Activated CD4-positive, CD25-positive, alpha-beta regulatory T cell treated with anti-CD3 and anti-CD28 coated beads, Interleukin-2, amount 50 U/mL, for 24 hours (primary cell): ENCODE data around the gene ADRA2B.
"Not testable (repeated sequence)": the region's sequence is repeated elsewhere in the genome, so short reads cannot be mapped to it uniquely, and the experiment has no call there.

ENCODE experiments used
- ATAC-seq, 2 donors: fragments of 150-1000 bp; cut with Tn5 transposase; one replicate each; pipeline ENCODE4 v1.10.0; 2021; ENCODE audit warnings: mild to moderate bottlenecking in 1 of 2, moderate library complexity in 1 of 2

Gene ADRA2B

DNA sequence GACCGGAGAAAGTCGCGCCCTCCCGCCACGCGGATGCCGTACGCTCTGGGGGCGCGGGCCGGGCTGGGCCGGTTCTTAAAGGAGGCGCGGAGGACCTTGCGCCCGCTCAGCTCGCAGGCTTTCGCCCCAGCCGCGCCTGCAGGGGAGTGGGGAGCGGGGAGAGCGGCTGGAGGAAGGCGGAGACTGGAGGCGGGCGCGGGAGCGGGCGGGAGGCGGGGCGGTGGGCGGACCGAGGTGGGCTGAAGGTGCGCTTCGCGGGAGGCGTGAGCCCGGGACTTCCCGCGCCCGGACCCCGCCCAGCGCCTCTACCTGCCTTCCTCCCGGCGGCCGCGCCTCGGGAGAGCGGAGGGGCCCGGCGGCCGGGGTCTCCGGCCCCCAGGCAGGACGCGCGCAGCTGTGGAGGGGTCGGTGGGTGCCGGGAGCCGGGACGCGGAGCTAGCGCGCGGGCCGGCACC is at the start of gene ADRA2B:
ADRA2B (minus strand) TSS at position 148 of the 455 bp plus-strand sequence. CDS start 422 bp downstream, outside the sequence.
- ATAC-seq, result peak; percentile 75 to 76

DNA sequence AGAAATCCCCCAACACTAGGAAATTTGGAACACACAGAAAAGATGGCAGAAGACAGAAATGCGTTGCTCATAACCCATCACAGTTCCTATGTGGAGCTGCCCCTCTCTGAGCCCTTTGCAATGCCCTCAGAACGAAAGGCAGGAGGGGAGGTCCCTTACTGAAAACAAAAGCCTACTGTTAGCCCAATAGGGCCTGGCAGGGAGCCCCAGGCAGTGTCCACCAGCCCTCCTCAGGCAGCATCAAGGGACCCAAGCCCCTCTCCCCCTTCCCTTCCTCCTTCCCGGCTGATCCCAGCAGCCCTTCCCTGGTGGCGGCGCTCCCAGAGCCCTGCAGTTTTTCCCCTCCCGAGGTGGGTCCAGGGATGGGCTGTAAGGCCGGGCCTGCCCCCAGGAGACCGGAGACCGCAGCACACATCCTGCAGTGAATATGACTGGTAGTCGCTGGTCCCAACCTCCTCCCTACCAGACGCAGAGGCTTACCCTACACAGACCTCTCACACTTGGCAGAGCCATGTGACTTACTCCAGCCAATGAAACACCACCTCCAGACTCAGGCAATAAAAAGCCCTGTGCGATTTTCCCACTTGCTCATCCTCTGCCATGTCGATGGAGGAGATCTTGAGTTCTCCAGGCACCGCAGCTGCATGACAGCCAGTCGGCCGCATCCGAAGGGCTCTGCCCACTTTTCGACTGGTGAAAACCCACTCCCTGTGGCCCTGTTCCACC is 48.3 kb upstream of the ADRA2B start:
- ATAC-seq, result peak; percentile 86 to 87

DNA sequence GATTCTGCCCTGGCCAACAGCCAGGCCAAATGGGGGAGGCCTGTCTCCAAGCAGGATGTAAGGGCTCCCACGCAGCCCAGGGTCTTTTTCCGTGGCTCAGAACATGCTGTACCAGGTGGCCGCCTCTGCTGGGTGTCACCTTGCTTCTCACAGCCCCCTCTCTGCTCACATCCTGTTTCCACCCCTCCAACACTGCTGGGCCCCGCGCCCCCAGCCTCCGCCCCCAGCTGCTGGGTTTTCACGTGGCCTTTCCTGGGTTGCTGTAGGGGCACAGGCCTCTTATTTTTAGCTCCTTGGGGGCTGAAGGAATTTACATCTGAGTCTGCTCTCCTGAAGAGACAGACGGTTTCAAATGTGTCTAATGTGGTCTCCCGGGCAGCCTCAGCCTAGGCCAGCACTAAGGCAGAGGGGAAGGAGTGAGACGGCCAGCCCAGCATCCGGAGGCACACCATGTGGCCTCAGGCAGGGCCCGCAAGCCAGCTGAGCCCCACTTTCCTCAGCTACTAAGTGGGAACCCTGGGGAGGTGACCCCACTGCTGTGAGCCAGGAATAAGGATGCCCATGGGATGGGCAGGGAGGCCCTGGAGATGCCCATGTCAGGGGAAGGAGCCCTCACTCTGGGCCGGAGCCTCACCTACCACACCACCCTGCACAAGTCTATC is 47.5 kb upstream of the ADRA2B start:
- ATAC-seq, result peak; percentile 60 to 63

DNA sequence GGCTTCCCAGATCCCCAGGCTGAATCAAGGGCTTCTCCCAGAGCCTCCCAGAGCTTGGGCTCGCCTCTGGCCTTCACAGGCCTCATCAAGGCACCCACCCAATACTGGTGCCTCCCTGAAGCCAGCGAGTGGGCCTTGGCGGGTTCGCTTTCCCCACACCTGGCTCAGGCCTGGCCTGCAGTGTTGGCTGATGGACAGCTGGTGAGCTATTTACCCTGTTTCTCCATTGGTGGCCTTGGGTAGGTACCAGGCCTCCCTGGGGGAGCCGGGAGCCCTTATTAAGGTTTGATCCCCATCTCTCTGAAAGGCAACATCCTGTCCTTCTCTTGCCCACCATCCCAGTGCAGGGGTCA is 47.0 kb upstream of the ADRA2B start:
- no peak for ATAC-seq

DNA sequence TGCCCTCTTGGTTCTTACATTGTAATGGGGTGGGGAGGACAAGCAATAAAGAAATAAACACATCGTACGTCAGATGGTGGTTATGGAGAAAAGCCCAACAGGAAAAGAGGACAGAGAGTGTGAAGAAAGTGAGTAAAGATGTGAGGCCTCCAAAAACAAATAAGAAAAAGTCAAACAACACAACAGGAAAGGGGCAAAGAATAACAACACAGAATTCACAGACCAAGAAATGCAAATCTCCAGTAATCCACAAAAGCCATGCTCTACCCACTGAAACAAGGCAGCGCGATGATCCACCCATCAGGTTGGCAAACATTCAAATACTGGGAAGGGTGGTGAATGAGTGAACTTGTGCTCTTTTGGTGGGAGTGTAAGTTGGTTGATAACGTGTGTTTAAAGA is 45.5 kb upstream of the ADRA2B start:
- no peak for ATAC-seq

DNA sequence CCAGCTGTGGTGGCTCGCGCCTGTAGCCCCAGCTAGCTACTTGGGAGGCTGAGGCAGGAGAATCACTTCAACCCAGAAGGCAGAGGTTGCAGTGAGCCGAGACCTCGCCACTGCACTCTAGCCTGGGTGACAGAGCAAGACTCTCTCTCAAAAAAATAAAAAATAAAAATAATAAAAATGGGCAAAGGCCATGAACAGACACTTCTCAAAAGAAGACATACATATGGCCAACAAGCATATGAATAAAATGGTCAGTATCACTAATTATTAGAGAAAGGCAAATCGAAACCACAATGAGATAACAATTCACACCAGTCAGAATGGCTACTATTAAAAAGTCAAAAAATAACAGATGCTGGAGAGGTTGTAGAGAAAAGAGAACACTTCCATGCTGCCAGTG is 44.0 kb upstream of the ADRA2B start:
- not testable (repeated sequence) for ATAC-seq

DNA sequence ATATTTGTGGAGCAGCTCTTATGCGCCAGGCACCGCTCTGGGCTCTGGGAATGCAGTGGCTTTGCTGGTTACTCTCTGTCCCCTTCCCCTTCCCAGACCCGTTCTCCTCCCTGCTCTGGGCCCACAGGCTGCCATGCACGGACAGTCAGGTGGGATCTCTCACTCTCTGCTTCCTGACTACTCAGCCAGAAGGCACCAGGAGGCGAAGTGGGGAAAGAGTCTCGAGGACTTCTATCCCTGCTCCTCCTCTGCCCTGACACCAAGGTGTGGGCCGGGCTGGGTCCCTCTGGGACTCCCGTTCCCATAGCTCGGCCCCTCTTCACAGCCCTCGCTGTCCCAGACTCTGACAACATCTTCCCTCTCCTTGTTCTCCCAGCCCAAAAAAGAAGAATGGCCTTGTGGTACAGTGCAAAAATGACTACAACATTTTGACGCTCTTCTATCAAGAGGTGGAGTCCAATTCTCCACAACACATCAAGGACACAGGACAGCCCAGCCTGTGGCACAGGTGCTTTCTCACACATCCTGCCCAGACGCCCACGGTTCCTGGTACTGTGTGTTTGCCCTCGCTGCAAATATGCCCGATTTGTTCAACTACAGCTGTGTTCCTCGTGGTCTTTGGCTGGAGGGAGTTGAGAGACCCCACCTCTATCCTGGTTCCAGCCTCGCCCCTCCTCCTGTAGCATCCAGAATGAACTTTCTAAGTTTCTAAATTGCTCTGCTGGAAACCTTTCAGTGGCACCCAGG is 42.9 kb upstream of the ADRA2B start:
- ATAC-seq, result no peak

DNA sequence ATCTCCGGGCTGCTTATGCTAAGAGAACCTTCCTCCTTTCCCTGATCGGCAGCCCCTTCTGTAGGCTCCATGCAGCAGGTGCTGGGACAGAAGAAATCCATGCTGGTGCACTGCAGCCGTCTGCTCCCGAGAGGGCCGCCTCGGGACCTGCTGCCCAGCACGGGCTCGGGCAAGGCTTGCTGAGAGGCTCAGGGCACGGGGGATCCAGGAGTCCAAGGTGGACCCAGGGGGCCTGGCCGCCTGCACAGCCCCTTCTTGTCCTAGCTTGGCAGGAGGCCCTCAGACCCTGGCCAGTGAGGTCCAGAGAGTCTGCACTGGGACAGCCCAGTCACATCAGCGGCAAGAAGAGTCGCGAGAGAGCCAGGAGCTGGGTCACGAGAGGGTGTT is 42.2 kb upstream of the ADRA2B start:
- ATAC-seq, result no peak

DNA sequence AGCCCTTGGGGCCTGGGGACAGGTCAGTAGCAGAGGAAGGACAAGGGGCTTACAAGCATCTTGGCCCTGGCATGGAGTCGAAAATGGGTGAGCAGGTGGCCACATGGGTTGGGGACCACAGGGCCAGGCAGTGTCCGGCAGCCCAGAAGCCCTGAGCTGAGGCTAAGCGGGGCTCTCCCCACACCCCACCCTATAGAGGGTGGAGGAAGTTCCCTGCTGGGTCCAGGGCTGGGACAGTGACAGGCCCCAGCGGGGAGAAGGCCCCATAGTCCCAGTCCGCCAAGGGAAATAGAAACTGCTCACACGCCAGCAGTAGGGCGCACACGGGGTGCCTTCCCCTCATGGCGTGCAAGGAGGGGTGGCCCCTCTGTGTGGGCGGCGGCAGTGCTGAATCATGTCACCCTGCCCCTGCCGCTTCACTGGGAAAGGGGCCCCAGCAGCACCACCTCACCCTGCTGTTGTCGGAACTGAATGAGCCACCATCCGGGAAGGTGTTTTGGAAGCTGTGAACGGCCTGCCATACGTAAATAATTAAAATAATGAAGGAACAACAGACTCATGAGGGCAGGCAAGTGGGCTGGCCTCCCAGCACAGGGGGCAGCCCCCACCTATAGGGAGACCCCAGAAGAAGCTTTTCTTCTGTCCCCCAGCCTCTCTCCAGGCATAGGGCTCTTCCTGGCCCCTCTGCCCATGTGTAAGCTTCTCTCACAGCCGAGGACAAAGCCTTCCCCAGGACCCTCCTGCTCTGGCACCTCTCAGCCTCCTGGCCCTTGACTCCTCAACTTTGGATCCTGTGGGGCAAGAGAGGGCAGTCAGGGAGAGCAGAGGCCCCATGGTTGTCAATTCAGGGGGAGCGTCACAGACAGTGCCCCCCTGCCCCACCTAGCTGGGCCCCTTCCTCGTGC is 41.5 kb upstream of the ADRA2B start:
- ATAC-seq, result peak; percentile 84 to 86

DNA sequence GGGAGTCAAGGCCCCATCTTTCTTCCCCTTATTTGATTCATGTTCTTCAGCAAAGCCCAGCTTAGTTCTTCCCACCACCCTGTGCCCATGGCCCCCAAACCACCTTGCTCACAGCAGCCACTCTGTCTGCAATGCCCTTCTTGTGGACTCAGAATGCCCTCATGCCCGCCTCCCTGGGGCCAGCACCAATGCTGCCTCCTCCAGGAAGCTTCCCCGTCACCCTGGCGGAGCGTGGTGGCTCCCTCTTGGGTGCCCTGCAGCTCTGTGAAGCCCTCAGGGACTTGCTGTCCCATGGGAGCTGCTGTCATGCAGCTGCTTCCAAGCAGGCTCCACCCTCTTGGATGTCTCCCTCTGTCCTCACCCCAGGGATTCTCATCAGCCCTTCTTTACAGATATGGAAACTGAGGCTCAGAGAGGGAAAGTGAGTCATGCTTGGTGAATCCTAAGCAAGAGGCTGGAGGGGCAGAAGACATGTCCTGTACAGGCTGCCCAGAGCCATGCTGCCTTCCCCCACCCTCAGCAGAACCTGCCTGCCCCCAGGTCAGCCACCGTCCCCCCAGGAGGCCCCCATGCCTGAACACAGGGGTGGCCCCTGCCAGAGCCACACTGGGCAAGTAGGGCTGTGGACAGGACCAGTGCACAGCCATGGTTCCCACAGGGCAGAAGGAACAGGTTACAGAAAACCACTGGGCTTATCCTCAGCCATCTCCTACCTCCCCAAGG is 40.7 kb upstream of the ADRA2B start:
- peak; percentile 0 to 2 for ATAC-seq

DNA sequence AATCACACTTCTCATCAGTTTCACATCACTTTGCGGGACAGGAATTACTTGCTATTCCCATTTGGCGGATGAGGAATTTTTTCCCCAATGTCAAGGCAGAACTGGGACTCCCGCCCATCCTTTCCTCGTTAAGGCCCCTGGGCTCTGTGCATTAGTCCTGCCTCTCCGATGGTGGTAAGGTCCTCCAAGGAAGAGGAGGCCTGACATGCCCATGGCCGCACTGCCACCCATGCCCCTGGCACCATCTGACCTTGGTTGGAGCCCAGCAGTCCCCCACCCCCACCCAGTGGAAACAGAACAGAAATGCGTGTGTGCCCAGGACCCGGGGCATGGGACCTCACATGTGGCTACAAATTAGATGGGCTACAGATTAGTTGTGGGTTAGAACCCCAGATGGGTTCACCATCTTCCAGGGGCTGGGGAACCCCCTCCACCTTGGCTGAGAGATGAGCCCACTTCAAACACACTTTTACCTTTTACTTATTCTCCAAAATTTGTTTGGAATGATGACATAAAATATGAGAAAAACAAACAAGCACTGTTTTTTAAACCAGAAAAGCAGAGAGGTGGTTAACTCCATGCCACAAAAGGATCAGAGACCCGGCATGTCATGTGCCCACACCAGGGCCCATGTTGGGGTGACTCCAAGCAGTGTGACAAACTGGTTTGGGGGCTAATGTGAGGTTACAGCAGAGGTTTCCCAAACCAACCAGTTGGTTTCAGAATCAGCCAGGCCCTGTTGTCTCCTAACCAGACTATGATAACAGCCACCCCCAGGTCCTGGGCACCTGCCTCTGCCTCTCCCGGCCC is 39.8 kb upstream of the ADRA2B start:
- ATAC-seq, result peak; percentile 46 to 48

DNA sequence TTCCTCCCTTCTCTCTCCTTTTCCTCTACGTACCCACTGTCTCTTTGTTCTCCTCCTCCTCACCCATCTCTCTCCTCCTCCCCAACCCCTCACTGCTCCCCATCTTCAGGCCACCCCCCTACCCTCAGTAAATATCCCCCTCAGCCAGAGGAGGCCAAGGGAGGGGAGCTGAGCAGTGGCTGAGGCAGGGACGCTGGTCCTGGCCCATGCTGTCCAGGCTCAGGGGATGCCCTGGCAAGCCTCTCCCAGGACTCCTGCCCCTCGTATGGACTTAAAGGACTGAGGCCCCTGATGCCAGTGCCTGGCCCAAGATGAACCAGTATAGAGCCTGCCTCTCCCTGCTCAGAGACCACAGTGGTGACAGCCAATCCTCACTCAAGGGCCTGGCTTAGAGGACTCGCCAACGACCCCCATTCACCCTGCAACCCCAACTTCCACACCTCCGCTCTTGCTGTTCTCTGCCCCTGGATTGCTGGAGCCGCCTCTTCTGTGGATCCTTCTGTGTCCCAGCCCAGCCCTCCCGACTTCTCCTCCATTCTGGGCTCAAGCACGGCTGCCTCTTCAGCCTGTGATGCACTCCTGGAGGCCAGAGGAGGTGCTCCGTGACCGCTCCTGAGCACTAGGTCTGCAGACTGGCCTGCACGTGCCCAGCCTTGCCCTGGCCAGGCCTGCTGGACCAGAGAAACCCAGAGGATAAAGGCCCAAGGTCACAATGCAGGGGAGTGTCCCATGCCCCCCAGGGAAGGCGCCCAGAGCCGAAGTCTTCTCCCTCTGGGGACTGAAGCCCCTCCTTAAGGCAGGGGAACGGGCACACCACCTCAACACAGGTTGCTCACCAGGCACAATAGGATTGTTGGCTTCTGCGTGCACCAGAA is 38.4 kb upstream of the ADRA2B start:
- no peak for ATAC-seq

DNA sequence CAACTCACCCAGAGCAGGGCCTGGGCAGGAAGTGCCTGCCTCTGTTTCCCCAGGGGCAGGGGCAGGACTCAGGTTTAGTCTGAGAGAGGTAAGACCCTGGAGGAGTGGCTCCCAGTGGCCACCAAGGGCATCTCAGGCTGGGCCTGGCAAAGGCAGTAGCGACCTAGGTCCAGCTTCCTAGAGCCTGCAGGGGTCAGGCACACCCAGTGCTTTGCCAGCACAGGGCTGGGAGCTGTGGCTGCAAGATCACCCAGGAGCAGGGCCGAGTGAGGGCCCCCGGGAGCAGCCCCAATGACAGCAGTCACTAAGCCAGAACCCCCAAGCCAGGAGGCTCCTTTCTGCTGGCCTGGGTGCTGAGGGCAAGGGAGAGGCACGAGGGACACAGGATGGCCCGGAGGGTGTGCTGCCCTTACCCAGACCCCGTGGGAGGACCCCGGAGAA is 37.6 kb upstream of the ADRA2B start:
- ATAC-seq, result no peak

DNA sequence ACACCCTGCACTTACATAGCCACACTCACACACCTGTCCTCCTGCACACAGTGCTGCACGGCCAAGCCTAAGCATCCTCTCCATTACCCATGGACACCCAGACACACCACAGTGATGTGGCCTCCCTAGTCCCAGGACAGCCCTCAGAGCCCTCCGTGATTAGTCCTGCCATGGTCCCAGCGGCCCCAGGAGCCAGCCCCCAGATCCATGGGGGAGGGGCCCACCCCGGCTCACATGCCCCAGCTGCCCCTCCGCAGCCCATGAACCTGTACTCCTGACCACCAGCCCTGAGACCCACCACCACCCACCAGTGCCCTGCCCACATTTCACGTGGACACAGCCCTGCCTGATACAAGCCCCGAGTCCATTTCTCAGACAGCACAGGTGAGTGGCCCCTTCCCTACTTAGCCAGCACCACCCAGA is 36.9 kb upstream of the ADRA2B start:
- ATAC-seq, result no peak

DNA sequence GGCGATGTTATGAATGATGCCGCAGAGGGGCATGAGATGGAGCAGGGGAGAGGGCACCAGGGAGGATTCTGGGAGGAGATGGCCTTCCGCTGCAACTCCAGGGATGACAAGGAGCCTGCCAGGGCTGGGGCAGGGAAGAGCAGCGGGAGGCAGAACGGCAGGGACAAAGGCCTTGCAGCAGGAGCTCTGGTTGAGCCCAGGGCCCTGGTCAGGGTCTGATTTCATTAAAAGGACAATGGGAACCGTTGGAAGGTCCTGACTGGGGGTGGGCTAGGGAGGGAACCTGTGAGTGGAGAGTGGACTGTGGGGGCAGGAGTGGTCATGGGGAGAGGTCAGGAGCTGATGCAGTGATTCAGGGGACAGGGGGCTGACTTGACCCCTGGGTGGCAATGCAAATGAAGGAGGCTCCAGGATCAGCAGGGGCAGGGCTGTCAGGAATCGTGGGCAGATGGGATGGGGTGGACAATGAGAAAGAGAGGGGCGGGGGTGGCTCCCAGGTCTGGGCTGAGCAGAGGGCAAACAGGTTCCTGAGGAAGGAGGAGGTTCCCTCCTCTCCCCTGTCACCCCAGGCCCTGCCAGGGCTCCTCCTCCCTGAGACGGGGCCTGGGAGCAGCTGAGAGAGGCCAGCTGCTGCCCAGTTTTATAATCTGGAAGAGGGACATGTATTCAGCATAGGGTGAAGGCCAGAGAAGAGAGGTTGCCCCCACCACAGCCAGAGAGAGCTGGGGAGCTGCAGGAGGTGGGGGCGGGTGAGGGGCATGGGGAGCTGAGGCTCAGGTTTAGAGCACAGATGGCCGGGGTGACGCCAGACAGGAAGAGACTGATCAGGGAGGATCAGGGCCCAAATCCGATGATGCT is 36.2 kb upstream of the ADRA2B start:
- no peak for ATAC-seq

DNA sequence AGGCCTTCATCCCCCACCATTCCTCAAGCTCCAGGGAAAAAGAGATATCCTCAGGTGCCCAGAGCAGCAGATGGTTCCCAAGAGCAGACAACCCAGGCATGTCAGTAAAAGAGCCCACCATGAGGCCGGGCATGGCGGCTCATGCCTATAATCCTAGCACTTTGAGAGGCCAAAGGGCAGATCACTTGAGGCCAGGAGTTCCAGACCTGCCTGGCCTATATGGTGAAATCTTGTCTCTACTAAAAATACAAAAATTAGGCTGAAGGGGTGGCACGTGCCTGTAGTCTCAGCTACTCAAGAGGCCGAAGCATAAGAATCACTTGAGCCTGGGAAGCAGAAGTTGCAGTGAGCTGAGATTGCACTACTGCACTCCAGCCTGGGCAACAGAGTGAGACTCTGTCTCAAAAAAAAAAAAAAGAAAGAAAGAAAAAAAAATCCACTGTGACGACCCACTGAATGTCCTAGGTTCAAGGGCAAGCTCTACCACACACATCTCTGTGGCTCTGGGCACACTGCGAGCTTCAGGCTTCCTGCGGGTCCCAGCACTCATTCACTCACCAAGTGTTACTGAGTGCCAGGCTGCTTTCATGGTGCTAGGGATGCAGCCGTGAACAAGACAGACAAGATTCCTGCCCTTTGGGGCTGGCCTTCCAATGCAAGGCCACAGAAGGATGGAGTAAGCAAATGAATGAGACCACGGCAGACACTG is 35.4 kb upstream of the ADRA2B start:
- ATAC-seq, result no peak

DNA sequence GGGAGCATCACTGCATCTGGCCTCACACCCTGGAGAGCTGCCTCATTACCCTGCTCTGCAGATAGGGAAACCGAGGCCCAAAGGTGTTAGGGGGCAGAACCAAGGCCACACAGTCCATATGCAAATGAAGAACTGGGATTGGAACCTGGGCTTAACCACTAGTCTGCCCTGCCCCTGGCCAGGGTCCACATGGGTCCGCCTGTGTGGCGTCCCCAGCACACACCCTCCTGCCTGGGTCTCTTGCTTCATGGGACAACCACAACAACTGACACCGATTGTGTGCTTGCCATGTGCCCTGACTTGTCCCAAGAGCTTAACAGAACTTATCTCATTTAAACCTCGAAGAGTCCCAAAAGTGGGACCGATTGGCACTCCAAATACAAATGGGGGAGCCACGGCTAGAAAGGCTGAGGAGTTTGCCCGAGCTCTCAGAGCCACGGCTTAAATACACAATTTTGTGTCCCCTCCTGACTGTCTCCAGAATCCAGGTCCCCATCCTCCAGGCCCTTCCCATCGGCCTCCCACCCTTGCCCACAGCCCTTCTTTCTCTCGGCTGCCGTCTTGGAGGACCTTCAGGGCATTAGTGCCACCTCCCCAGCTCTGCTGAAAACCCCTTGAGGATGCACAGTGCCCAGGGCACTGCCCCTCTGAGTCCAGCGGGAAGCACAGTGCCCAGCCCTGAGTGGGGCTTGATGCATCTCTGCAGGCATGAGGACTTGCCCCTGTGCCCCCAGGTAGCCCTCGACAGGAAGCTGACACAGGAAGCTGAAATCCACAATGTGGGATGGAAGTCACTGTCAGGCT is 34.6 kb upstream of the ADRA2B start:
- no peak for ATAC-seq
